Activated naive CD4-positive, alpha-beta T cell treated with anti-CD3 and anti-CD28 coated beads, Interleukin-2, amount 50 U/mL, for 16 hours (primary cell): Measurements from ENCODE around the gene DENND5A.
"Not testable (repeated sequence)": the region's sequence is repeated elsewhere in the genome, so short reads cannot be mapped to it uniquely, and the experiment has no call there.

Experiments
- DNase-seq: peaks from one replicate; pipeline ENCODE4 v3.0.0-alpha.2; 2020

The DENND5A gene

GRCh38 chr11:9172389-9172788, 92.8 kb downstream of the DENND5A start:
- DNase-seq: no peak

DNA sequence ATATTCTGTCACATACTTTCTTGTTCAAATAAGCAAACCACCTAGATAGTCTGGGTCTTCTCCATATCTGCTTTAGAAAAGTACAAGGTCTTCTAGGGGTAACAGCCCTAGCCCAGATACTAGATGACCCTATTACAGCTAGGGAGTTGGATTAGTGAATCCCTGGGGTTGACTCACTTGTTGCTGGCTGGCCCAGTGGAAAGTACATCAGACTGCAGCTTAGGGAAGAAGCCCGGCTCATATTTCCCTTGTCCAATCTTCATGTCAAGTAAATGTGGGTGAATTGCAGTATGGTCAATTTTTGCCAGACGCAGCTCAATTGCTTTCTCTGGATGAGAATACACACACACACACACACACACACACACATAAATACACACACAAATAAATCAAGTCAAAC, 94.7 kb downstream of the DENND5A start:
- DNase-seq: no peak

GRCh38 chr11:9169595-9170295, 95.4 kb downstream of the DENND5A start:
- DNase-seq: no peak

GRCh38 chr11:9161991-9162390, 103.2 kb downstream of the DENND5A start:
- DNase-seq: not testable (repeated sequence)

DNA sequence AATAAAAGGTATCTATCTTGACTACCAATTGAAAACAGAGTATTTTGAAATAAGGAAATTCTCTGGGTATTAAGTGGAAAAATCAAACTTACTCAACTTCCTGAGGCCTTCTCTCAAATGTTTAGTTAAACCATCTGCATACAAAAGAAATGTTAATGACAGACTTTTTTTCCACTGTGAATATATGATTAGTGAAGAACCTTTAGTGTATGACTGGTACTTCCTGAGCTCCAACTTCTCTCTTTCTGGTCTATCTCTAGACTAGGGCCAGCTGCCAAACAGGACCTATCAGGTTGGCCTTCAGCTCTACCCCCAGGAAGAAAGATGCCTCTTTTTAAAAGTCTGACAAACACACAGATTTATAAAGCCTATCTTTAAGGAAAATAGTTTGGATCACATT, 105.0 kb downstream of the DENND5A start:
- DNase-seq: no peak

- DNase-seq: no peak
Measured at GRCh38 chr11:9158898-9159391, 106.2 kb downstream of the DENND5A start.

GRCh38 chr11:9155930-9156329, 109.2 kb downstream of the DENND5A start:
- DNase-seq: no peak

- DNase-seq: no peak
Measured at GRCh38 chr11:9153651-9154050, 111.5 kb downstream of the DENND5A start.

DNA sequence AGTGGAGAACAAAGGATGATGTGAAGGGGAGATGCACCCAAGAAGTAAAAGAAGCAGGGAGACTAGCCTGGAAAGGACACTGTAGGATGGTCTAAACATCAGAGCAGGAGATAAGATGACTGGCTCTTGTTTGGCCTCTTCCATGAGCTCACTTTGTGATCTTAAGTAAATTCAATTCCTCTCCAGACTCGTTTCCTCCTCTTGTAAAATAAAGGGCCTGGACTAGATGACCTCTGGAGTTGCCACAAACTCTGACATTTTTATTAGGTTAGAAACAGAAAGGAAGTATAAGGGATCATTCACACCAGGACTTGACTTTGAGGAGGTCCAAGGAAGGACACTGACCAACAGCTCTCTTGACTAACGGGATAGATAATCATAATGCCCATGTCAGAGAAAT, 113.5 kb downstream of the DENND5A start:
- DNase-seq: no peak

- no peak for DNase-seq
Measured at GRCh38 chr11:9150926-9151325, 114.2 kb downstream of the DENND5A start.

DNA sequence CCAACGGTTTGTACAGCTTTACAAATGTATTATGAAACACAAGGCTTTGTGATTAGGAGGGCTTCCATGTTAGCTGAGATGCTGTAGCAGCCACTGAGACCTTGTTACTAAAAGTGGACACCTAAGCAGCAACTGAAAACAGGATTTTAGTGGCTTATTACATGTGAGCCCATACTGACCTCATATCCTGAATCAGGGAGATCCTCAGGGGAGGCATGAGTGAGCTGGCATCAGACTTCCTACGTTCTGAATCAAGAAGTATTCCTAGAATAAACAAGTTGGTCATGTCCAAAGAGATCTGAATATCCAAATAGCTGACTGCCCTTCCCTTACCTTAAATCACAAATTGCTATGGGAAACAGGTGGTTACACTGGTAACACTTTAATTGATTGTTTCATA, 114.6 kb downstream of the DENND5A start:
- no peak for DNase-seq

GRCh38 chr11:9148727-9149126, 116.4 kb downstream of the DENND5A start:
- DNase-seq: no peak

GRCh38 chr11:9148035-9148434, 117.1 kb downstream of the DENND5A start:
- no peak for DNase-seq

- DNase-seq: no peak
Measured at GRCh38 chr11:9146477-9146876, 118.7 kb downstream of the DENND5A start.

GRCh38 chr11:9145283-9145682, 119.9 kb downstream of the DENND5A start:
- DNase-seq: no peak

DNA sequence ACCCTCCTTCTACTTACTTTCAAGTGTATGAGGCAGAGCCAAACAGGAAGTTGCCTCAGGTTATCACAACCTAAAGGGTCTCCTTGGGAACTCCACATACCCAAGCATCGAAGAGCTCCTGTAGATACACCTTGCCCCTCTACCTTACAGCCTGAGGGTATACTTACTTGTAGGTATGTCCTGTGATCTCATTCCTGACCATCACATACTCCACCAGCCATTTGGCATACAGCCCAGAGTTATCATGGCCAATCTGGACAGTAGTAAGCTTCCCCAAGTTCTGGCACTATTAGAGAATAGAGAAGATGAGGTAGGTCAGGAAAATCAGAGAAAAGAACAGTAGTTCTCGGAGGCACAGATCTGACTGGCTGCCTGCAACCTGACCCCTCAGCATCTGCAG, 120.3 kb downstream of the DENND5A start:
- no peak for DNase-seq

GRCh38 chr11:9143721-9144120, 121.4 kb downstream of the DENND5A start:
- DNase-seq: no peak

DNA sequence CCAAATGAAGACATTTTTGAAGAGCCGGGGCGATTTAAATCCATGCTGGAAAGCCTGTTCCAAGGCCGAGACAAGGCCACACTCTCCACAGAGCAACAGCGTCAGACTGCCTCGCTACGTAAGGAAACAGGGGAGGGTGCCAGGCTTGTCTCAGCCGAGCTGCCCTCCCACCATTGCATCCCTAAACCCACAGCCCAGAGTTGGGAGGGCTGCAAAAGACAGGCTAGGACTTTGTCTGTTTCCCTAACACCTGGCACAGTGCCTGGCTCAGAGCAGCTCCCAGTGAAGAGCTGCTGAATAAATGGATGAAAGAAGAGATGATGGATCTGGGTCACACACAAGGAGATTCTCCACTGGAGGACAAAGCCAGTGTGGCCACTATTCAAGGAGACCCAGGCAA, 122.4 kb downstream of the DENND5A start:
- no peak for DNase-seq

GRCh38 chr11:9141186-9141585, 124.0 kb downstream of the DENND5A start:
- DNase-seq: no peak

DNA sequence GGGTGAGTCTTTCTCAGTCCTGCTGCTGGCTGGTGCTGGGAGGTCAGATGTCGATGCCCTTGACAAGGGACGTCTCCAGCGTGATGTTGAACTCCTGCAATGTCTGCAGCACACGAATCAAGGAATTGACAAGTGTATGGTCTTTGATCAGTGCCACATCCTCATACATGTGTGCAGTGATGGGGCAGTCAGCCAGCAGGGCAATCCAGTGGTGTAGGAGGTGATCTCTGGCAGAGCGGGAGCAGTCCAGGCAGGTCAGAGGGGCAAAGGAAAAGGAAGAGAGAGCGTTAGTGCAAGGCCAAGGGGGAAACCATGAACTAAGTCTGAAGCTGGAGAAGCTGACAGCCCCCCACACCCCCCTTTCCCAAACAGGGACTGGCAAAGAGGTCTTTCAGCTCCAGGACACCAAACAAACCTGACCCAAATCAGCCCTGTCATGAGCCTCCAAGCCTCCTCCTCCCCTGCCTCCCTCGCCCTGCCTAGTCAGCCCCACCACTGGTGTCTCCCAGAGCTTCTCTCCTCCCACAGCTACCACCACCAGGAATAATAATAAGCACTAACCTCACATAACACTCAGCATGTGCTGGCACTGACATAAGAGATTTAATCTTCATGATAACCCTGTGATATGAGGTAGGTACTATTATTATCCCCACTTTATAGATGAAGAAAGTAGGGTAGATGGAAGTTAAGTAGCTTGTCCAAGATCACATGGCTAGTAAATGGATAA, 125.4 kb downstream of the DENND5A start:
- no peak for DNase-seq

GRCh38 chr11:9138612-9139579, 126.3 kb downstream of the DENND5A start:
- DNase-seq: peak; percentile 18

DNA sequence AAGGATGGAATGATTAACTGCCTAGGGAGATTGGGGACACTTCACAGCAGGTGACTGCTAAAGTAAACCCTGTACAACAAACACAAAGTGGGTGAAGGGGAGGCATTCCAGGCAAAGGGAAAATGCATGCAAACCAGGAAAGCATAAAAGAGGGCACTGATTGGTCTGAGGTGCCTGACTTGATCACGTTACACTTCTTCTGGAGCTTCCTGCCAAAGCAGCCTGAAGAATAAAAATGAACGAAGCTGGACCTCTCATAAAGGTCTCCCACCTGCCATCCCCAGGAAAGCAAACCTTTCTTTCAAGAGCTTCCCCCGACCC, 127.1 kb downstream of the DENND5A start:
- no peak for DNase-seq
